ENCODE measurements around the gene LARP7.
A peak's percentile ranks its signal among the peaks of the same experiment; 100 is the strongest.
"Not testable (repeated sequence)": the region's sequence is repeated elsewhere in the genome, so short reads cannot be mapped to it uniquely, and the experiment has no call there.

Gene LARP7

GRCh38 chr4:112673076-112673475 lies 36.1 kb downstream of the LARP7 start:
- intact Hi-C loops (cut with micrococcal nuclease), result no loop called here
- H3K9me3 Mint-ChIP-seq, result no peaks in the 10 kb centered on the region
- H3K4me3 Mint-ChIP-seq, result no peak overlapping the region
- no peaks in the 10 kb centered on the region for H3K4me1 Mint-ChIP-seq (ENCODE audit: low read depth)
- H3K27ac Mint-ChIP-seq, result no peak overlapping the region
- no peaks in the 10 kb centered on the region for H3K27me3 Mint-ChIP-seq
- no peaks in the 10 kb centered on the region for H3K36me3 Mint-ChIP-seq (ENCODE audit: low read depth)

- Mint-ChIP-seq H3K4me1 (ENCODE audit: low read depth) (no peaks in the 10 kb centered on the region), H3K27ac (no peak overlapping the region), H3K4me3 (no peak overlapping the region), H3K27me3 (no peaks in the 10 kb centered on the region), H3K36me3 (ENCODE audit: low read depth) (no peaks in the 10 kb centered on the region), H3K9me3 (no peaks in the 10 kb centered on the region)
- intact Hi-C loops (cut with micrococcal nuclease), result no loop called here
Measured at GRCh38 chr4:112673686-112674085, 36.7 kb downstream of the LARP7 start.

- Mint-ChIP-seq H3K36me3 (ENCODE audit: low read depth) (no peaks in the 10 kb centered on the region), H3K4me1 (ENCODE audit: low read depth) (no peaks in the 10 kb centered on the region), H3K27ac (no peak overlapping the region), H3K4me3 (no peak overlapping the region), H3K27me3 (no peaks in the 10 kb centered on the region), H3K9me3 (no peaks in the 10 kb centered on the region)
- intact Hi-C loops (cut with micrococcal nuclease), result no loop called here
Measured at GRCh38 chr4:112674376-112674775, 37.4 kb downstream of the LARP7 start.

- H3K36me3 Mint-ChIP-seq (ENCODE audit: low read depth), result no peaks in the 10 kb centered on the region
- no peak overlapping the region for H3K4me3 Mint-ChIP-seq
- no peak overlapping the region for H3K27ac Mint-ChIP-seq
Measured at GRCh38 chr4:112677519-112678091, 40.7 kb downstream of the LARP7 start.

GRCh38 chr4:112680996-112681395 lies 44.1 kb downstream of the LARP7 start:
- Mint-ChIP-seq H3K4me1 (ENCODE audit: low read depth) (no peaks in the 10 kb centered on the region), H3K27ac (no peak overlapping the region), H3K27me3 (no peaks in the 10 kb centered on the region), H3K4me3 (no peak overlapping the region), H3K9me3 (no peaks in the 10 kb centered on the region), H3K36me3 (ENCODE audit: low read depth) (no peaks in the 10 kb centered on the region)
- intact Hi-C loops (cut with micrococcal nuclease), result no loop called here

More at GRCh38 chr4:112677519-112678091, 40.7 kb downstream of the LARP7 start:
- Mint-ChIP-seq H3K27me3 (no peaks in the 10 kb centered on the region), H3K9me3 (no peaks in the 10 kb centered on the region), H3K4me1 (ENCODE audit: low read depth) (no peaks in the 10 kb centered on the region)
- intact Hi-C loops (cut with micrococcal nuclease), result no loop called here

GRCh38 chr4:112693507-112693906 lies 56.6 kb downstream of the LARP7 start:
- Mint-ChIP-seq H3K27ac (no peak overlapping the region), H3K4me1 (ENCODE audit: low read depth) (no peaks in the 10 kb centered on the region), H3K4me3 (no peak overlapping the region), H3K36me3 (ENCODE audit: low read depth) (no peaks in the 10 kb centered on the region), H3K9me3 (no peaks in the 10 kb centered on the region), H3K27me3 (peaks cover 5% of the 10 kb centered on the region)
- intact Hi-C loops (cut with micrococcal nuclease), result no loop called here

GRCh38 chr4:112700679-112701078 lies 63.7 kb downstream of the LARP7 start:
- H3K27me3 Mint-ChIP-seq, result peaks cover 36% of the 10 kb centered on the region
- intact Hi-C loops (cut with micrococcal nuclease), result no loop called here

GRCh38 chr4:112702892-112703291 lies 65.9 kb downstream of the LARP7 start:
- Mint-ChIP-seq H3K36me3 (ENCODE audit: low read depth) (no peaks in the 10 kb centered on the region), H3K9me3 (no peaks in the 10 kb centered on the region), H3K4me3 (no peak overlapping the region)

More at GRCh38 chr4:112700679-112701078, 63.7 kb downstream of the LARP7 start:
- Mint-ChIP-seq H3K27ac (no peak overlapping the region), H3K4me3 (no peak overlapping the region), H3K36me3 (ENCODE audit: low read depth) (no peaks in the 10 kb centered on the region), H3K9me3 (no peaks in the 10 kb centered on the region), H3K4me1 (ENCODE audit: low read depth) (peaks cover 7% of the 10 kb centered on the region)

GRCh38 chr4:112704322-112704721 lies 67.4 kb downstream of the LARP7 start:
- H3K9me3 Mint-ChIP-seq, result no peaks in the 10 kb centered on the region
- no peak overlapping the region for H3K4me3 Mint-ChIP-seq
- peaks cover 14% of the 10 kb centered on the region for H3K4me1 Mint-ChIP-seq (ENCODE audit: low read depth)
- intact Hi-C loops (cut with micrococcal nuclease), result no loop called here
- H3K27ac Mint-ChIP-seq, result no peak overlapping the region
- H3K36me3 Mint-ChIP-seq (ENCODE audit: low read depth), result no peaks in the 10 kb centered on the region
- H3K27me3 Mint-ChIP-seq, result peaks cover 56% of the 10 kb centered on the region

More at GRCh38 chr4:112702892-112703291, 65.9 kb downstream of the LARP7 start:
- peaks cover 14% of the 10 kb centered on the region for H3K4me1 Mint-ChIP-seq (ENCODE audit: low read depth)
- no peak overlapping the region for H3K27ac Mint-ChIP-seq
- H3K27me3 Mint-ChIP-seq, result peaks cover 52% of the 10 kb centered on the region
- intact Hi-C loops (cut with micrococcal nuclease), result no loop called here

- peaks cover 61% of the 10 kb centered on the region for H3K27me3 Mint-ChIP-seq
- H3K4me1 Mint-ChIP-seq (ENCODE audit: low read depth), result peaks cover 14% of the 10 kb centered on the region
- H3K9me3 Mint-ChIP-seq, result no peaks in the 10 kb centered on the region
- no peaks in the 10 kb centered on the region for H3K36me3 Mint-ChIP-seq (ENCODE audit: low read depth)
- H3K4me3 Mint-ChIP-seq, result peak overlapping the region; percentile 61
- H3K27ac Mint-ChIP-seq, result no peak overlapping the region
- intact Hi-C loops (cut with micrococcal nuclease), result no loop called here
Measured at GRCh38 chr4:112704991-112705845, 68.3 kb downstream of the LARP7 start.

- Mint-ChIP-seq H3K27me3 (peaks cover 61% of the 10 kb centered on the region), H3K4me1 (ENCODE audit: low read depth) (peaks cover 14% of the 10 kb centered on the region), H3K27ac (peak overlapping the region; percentile 47), H3K4me3 (peak overlapping the region; percentile 75)
- H3K9me3 Mint-ChIP-seq; H3K36me3 Mint-ChIP-seq (ENCODE audit: low read depth); intact Hi-C loops (cut with micrococcal nuclease): not testable (repeated sequence)
Measured at GRCh38 chr4:112705891-112706839, 69.2 kb downstream of the LARP7 start.

GRCh38 chr4:112706840-112707207 lies 69.9 kb downstream of the LARP7 start:
- intact Hi-C loops (cut with micrococcal nuclease), result no loop called here
- Mint-ChIP-seq H3K27me3 (peaks cover 58% of the 10 kb centered on the region), H3K4me1 (ENCODE audit: low read depth) (peaks cover 14% of the 10 kb centered on the region), H3K9me3 (no peaks in the 10 kb centered on the region), H3K4me3 (no peak overlapping the region), H3K27ac (no peak overlapping the region), H3K36me3 (ENCODE audit: low read depth) (no peaks in the 10 kb centered on the region)

All from dendritic cell treated with granulocyte-macrophage colony-stimulating factor and Interleukin-4, amounts not matched to agents 40 ng/mL and 50 ng/mL, for 4 days (primary cell).